Breast epithelium (tissue), 4 donors: ENCODE results near the gene WDR73. TPM values are rescaled to one million over a fixed set of nuclear protein-coding genes. Genes with fewer than 3 reads are reported as not detected.

Source experiments
- DNase-seq, 2 donors: peaks; one replicate each; pipeline ENCODE4 v3.0.0-alpha.2; 2019; ENCODE audit warnings: low spot score in 2 of 2
- H3K27ac ChIP-seq, 2 donors: fragments of 200-600 bp; sonication (generic) in 1 of 2; one replicate each; pipeline ENCODE4 v1.5.1; 2016 to 2019; ENCODE audit warnings: mild to moderate bottlenecking in 1 of 2
- H3K27me3 ChIP-seq, 2 donors: fragments of 200-600 bp; sonication (generic) in 1 of 2; one replicate each; pipeline versions ENCODE4 v1.5.1 to v1.6.0; 2017 to 2019; ENCODE audit warnings: control low read depth in 1 of 2, mild to moderate bottlenecking in 1 of 2
- H3K36me3 ChIP-seq: fragments of 200-600 bp; one replicate; pipeline ENCODE4 v1.5.1; 2019
- H3K4me1 ChIP-seq, 2 donors: fragments of 200-600 bp; sonication (generic); one replicate each; pipeline ENCODE4 v1.5.1; 2016 to 2019; ENCODE audit warnings: control low read depth in 1 of 2
- H3K4me3 ChIP-seq, 3 donors: fragments of 200-600 bp; sonication (generic); 1 replicate in 2 of 3; 2 replicates in 1 of 3; pipeline ENCODE4 v1.5.1; 2016 to 2019; ENCODE audit warnings: mild to moderate bottlenecking in 3 of 3, moderate library complexity in 2 of 3
- H3K9me3 ChIP-seq, 2 donors: fragments of 200-600 bp; sonication (generic) in 1 of 2; one replicate each; pipeline ENCODE4 v1.5.1; 2016 to 2019; ENCODE audit warnings: control low read depth in 1 of 2
- POLR2A ChIP-seq: fragments of 450-650 bp; IDR thresholded peaks from one replicate; pipeline ENCODE4 v1.6.1; 2016; ENCODE audit warnings: antibody characterized with exemption, mild to moderate bottlenecking, moderate library complexity
- POLR2AphosphoS5 ChIP-seq, 3 donors: sonication (generic); formaldehyde crosslinking; IDR thresholded peaks; one replicate each; pipeline ENCODE4 v1.6.1; 2017; ENCODE audit warnings: antibody characterized with exemption in 3 of 3
- intact Hi-C: fragments of 100-400 bp; cut with DNase I; formaldehyde crosslinking; loops from one replicate; pipeline ENCODE4 v1.15.1; 2023; ENCODE audit warnings: low total_unique reads
- total RNA-seq, 3 donors: library from RNA; depleted of rRNA; stranded (reverse); fragments of >200 nt; gene quantifications; one replicate each; pipeline ENCODE4 v1.1.0, GENCODE V29; 2016
- TF ChIP-seq, protein P1 (sequence below), 3 donors: fragments of 450-650 bp; IDR thresholded peaks; one replicate each; pipeline ENCODE4 v1.5.1; 2016 to 2017; ENCODE audit warnings: antibody characterized with exemption in 3 of 3, mild to moderate bottlenecking in 3 of 3, moderate library complexity in 3 of 3

WDR73 gene
- total RNA-seq, 3 donors from 2014 or later: 13.8 to 35.0 (median 30.8) TPM

DNA sequence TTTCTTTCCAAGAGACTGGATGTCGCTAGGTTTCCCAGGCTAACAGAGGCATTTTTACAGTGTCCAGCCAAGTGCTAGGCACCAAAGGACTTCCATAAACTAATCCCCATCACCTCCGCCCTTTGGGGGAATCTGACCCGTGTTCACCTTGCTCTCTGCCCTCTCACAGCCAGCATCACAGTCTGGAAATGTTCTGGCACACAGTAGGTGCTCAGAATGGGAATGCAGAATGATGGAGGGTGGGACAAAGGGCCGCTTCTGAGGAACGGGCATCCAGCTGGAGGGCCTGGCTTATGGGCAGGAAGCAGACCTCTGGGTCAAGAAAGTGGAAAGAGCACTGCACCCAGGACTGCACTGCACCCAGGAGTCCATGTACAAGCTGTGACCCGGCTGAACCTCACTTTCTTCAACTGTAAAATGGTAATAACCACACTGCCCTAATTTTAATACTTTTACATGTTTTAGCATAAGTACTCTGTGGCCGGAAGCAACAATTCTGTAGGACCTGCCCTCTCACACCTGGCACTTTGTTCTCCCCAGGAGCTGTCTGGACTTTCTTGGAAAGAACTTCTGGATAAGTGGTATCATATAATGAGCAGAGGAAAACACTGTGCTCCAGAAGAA, 4.8 kb upstream of the WDR73 start:
- intact Hi-C loops: no loop called here
- H3K4me3 ChIP-seq: peak overlapping the region; percentile 64 to 76 (median 73)

DNA sequence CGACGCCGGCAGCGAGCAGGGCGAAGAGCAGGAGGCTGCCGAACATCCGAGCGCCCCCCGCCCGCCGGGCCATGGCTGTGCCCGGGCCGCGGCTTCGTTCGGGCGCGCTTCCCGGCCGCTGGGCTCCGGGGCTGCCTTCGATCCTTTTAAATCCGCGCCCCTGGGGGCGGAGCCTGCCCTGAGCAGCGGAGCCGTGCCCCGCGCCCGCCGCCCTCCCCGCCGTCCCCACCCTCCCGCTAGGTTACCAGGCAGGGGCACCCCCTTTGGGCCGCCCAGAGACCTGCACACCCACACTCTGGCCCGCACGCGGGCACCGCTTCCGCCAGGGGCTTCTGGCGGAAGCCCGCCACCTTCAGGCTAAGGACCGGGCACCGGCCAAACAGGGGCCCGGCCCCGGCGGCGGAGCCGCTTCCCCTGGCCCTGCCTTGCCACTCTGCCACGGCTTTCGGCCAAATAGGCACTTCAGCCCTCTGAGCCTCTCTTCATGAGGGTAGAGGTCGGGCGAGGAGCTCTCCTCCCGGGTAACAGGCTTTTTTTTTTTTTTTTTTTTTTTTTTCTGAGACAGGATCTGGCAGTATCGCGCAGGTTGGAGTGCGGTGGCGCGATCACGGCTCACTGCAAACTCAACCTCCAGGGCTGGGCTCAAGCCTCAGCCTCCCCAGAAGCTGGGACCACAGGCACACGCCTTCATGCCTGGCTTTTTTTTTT, 4.2 kb upstream of the WDR73 start, which contains the start of gene NMB:
Gene NMB (minus strand): TSS at position 120 of the 708 bp plus-strand sequence. CDS start 47 bp downstream, at position 73.
- peak; percentile 64 to 72 for DNase-seq
- no peaks in the 10 kb centered on the region for H3K36me3 ChIP-seq
- peak within 1 kb of the TSS; percentile 64 to 76 (median 73) for H3K4me3 ChIP-seq
- TF ChIP-seq POLR2A: no peak
- TF ChIP-seq, protein P1, sequence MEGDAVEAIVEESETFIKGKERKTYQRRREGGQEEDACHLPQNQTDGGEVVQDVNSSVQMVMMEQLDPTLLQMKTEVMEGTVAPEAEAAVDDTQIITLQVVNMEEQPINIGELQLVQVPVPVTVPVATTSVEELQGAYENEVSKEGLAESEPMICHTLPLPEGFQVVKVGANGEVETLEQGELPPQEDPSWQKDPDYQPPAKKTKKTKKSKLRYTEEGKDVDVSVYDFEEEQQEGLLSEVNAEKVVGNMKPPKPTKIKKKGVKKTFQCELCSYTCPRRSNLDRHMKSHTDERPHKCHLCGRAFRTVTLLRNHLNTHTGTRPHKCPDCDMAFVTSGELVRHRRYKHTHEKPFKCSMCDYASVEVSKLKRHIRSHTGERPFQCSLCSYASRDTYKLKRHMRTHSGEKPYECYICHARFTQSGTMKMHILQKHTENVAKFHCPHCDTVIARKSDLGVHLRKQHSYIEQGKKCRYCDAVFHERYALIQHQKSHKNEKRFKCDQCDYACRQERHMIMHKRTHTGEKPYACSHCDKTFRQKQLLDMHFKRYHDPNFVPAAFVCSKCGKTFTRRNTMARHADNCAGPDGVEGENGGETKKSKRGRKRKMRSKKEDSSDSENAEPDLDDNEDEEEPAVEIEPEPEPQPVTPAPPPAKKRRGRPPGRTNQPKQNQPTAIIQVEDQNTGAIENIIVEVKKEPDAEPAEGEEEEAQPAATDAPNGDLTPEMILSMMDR (IDR thresholded peaks at IDR 0.05): peak; percentile 34 to 59 (median 42)
- H3K4me1 ChIP-seq: peaks cover 1 to 9% of the 10 kb centered on the region in 2 donors
- peak within 1 kb of the TSS; percentile 86 to 87 for H3K27ac ChIP-seq
- intact Hi-C loops: no loop called here
- no peaks in the 10 kb centered on the region for H3K9me3 ChIP-seq
- no peaks in the 10 kb centered on the region for H3K27me3 ChIP-seq

More for the DNA sequence above, 4.8 kb upstream of the WDR73 start:
- Histone ChIP-seq H3K4me1 (peaks cover 0 to 5% of the 10 kb centered on the region in 2 donors), H3K36me3 (no peaks in the 10 kb centered on the region), H3K27me3 (no peaks in the 10 kb centered on the region), H3K9me3 (no peaks in the 10 kb centered on the region), H3K27ac (peak overlapping the region in 1 of 2 donors; percentile 87)
- TF ChIP-seq POLR2A: no peak
- TF ChIP-seq, protein P1 (IDR thresholded peaks at IDR 0.05): no peak
- TF ChIP-seq POLR2AphosphoS5 (IDR thresholded peaks at IDR 0.05): no peak
- no peak for DNase-seq

DNA sequence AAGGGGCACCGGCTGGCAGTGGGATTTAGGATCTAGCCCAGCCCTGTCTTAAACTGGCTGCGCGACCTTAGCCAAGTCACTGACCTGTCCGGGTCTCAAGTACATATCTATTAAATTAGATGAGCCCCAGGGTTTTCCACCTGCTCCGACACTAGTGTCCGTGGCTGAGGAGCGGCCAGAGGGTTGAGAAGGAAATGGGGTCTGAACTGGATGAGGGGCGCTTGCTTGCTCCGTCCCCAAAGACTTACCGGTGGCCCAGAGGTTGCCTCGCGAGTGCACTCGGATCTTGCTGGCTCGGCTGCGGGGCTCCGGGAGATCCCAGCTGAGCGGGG, 3.6 kb upstream of the WDR73 start:
- Histone ChIP-seq H3K36me3 (no peaks in the 10 kb centered on the region), H3K9me3 (no peaks in the 10 kb centered on the region), H3K27me3 (no peaks in the 10 kb centered on the region), H3K4me3 (peak overlapping the region; percentile 64 to 76 (median 73)), H3K4me1 (peaks cover 4 to 14% of the 10 kb centered on the region in 2 donors), H3K27ac (peak overlapping the region; percentile 86 to 87)
- no peak for TF ChIP-seq POLR2A
- TF ChIP-seq POLR2AphosphoS5 (IDR thresholded peaks at IDR 0.05): no peak
- TF ChIP-seq, protein P1 (IDR thresholded peaks at IDR 0.05): no peak
- intact Hi-C loops: no loop called here
- DNase-seq: no peak

DNA sequence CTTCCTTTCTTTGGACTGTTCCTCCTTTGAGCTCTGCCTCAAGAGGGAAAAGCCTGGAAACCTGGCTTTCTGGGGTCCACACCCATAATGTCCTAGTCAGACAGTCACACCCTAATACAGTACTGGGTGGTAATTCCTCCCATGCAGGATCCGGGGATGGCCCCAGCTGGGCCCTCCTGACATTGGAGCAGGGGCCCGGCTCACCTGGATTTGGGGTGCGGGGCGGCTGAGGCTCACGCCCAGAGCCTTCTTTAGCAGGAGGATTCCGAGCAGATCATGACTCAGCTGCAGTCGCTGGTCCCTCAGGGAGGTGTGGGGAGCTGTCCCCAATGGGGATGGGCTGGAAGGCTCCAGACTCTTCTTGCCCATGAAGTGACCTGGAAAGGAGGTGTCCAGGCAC, 2.9 kb upstream of the WDR73 start:
- peaks cover 4 to 16% of the 10 kb centered on the region in 2 donors for H3K4me1 ChIP-seq
- DNase-seq: no peak
- intact Hi-C loops: no loop called here

More for the DNA sequence above, 2.9 kb upstream of the WDR73 start:
- no peaks in the 10 kb centered on the region for H3K27me3 ChIP-seq
- H3K4me3 ChIP-seq: peak overlapping the region in 1 of 3 donors; percentile 76
- H3K36me3 ChIP-seq: no peaks in the 10 kb centered on the region
- TF ChIP-seq, protein P1 (IDR thresholded peaks at IDR 0.05): no peak
- TF ChIP-seq POLR2A (no peak), POLR2AphosphoS5 (IDR thresholded peaks at IDR 0.05) (no peak)
- no peak overlapping the region for H3K27ac ChIP-seq
- no peaks in the 10 kb centered on the region for H3K9me3 ChIP-seq
